ENCODE data around the gene ZYG11B.
"Not testable (repeated sequence)": the region's sequence is repeated elsewhere in the genome, so short reads cannot be mapped to it uniquely, and the experiment has no call there.

The ZYG11B gene

DNA sequence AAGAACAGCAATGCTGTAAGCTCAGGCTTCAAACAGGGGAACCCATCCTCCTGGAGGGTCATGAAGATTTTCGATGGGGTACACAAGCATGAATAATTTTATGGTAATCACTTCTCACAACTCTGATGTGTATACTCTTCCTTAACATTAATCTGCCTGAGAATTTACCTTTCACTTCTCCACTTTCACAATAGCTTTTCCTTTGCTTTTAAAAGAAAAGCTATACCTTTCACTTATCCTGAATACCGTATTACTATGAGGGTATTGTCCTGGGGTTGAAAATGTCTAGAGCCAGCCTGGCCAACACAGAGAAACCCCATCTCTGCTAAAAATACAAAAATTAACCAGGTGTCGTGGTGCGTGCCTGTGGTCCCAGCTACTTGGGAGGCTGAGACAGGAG lies 12.7 kb upstream of the ZYG11B start:
- Histone ChIP-seq H3K27ac (ENCODE audit: low read depth, low read length) (no peak overlapping the region), H3K9ac (ENCODE audit: low read length) (no peak overlapping the region), H3K4ac (ENCODE audit: low read depth, low read length) (no peak overlapping the region), H2BK5ac (ENCODE audit: low read length) (no peak overlapping the region), H3K79me2 (ENCODE audit: control insufficient read depth, insufficient read depth, low read length) (no peaks in the 10 kb centered on the region), H4K8ac (ENCODE audit: low read depth, low read length) (no peak overlapping the region), H4K5ac (ENCODE audit: low read length) (no peak overlapping the region), H3K4me2 (ENCODE audit: low read length) (no peak overlapping the region), H3K27me3 (ENCODE audit: insufficient read depth, low read length, poor library complexity) (no peaks in the 10 kb centered on the region), H3K18ac (ENCODE audit: low read length) (no peak overlapping the region), H3K79me1 (ENCODE audit: low read length) (no peaks in the 10 kb centered on the region), H2BK15ac (replicated peaks; ENCODE audit: low read depth) (no peak overlapping the region), H3K4me1 (ENCODE audit: control insufficient read depth, low read depth, low read length) (no peaks in the 10 kb centered on the region), H3K56ac (ENCODE audit: low read length) (no peak overlapping the region), H3K4me3 (ENCODE audit: low read length) (no peak overlapping the region), H3K23ac (ENCODE audit: low read length) (no peak overlapping the region), H2BK120ac (ENCODE audit: low read depth, low read length) (no peak overlapping the region), H2AK5ac (ENCODE audit: low read length) (no peak overlapping the region), H3K36me3 (ENCODE audit: control insufficient read depth, insufficient read depth, low read length) (no peaks in the 10 kb centered on the region)
- no CpG with 5 or more reads among the region's 4 CpGs for WGBS (ENCODE audit: extremely low coverage, insufficient coverage, low lambda C conversion rate)
- DNase-seq = no peak

DNA sequence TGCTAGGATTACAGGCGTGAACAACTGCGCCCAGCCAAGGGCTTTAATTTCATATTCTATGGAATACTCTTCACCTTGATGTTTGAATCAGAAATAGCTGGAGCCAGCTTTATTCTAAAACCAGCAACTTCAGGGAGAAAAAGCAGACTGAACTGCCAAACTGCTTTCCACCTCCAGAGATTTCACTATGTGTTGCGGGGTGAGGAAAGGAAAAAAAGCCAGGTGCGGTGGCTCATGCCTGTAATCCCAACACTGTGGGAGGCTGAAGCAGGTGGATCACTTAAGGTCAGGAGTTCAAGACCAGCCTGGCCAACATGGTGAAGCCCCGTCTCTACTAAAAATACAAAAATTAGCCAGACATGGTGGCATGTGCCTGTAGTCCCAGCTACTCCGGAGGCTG lies 11.0 kb upstream of the ZYG11B start:
- H3K27ac ChIP-seq (ENCODE audit: low read depth, low read length); H3K4ac ChIP-seq (ENCODE audit: low read depth, low read length): not testable (repeated sequence)

DNA sequence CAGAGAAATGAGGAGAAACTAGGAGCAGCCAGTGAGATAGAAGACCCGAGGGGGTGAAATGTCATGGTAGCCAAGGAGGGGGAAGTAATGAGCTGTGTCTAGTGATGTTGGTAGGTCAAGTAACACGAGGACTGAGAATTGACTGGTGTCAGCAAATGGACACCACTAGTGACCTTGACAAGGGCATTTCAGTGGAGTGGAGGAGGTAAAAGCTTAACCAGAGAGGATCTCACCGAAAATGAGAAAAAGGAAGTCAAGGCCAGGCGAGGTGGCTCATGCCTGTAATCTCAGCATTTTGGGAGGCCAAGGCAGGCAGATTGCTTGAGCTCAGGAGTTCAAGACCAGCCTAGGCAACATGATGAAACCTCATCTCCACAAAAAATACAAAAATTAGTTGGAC lies 3.0 kb upstream of the ZYG11B start:
- no peak overlapping the region for H3K9ac ChIP-seq (ENCODE audit: low read length)
- H3K79me2 ChIP-seq (ENCODE audit: control insufficient read depth, insufficient read depth, low read length) = peaks cover 6% of the 10 kb centered on the region
- H3K4ac ChIP-seq (ENCODE audit: low read depth, low read length) = no peak overlapping the region
- H3K56ac ChIP-seq (ENCODE audit: low read length) = no peak overlapping the region
- H3K4me3 ChIP-seq (ENCODE audit: low read length) = no peak overlapping the region
- no peak overlapping the region for H2BK120ac ChIP-seq (ENCODE audit: low read depth, low read length)
- no peak overlapping the region for H4K5ac ChIP-seq (ENCODE audit: low read length)
- H2BK5ac ChIP-seq (ENCODE audit: low read length) = no peak overlapping the region
- H3K18ac ChIP-seq (ENCODE audit: low read length) = no peak overlapping the region
- H3K4me2 ChIP-seq (ENCODE audit: low read length) = no peak overlapping the region
- H3K23ac ChIP-seq (ENCODE audit: low read length) = no peak overlapping the region
- H3K36me3 ChIP-seq (ENCODE audit: control insufficient read depth, insufficient read depth, low read length) = no peaks in the 10 kb centered on the region
- H4K8ac ChIP-seq (ENCODE audit: low read depth, low read length) = no peak overlapping the region
- no peak overlapping the region for H3K27ac ChIP-seq (ENCODE audit: low read depth, low read length)
- DNase-seq = no peak
- H3K4me1 ChIP-seq (ENCODE audit: control insufficient read depth, low read depth, low read length) = no peaks in the 10 kb centered on the region
- H3K79me1 ChIP-seq (ENCODE audit: low read length) = peaks cover 7% of the 10 kb centered on the region
- no CpG with 5 or more reads among the region's 4 CpGs for WGBS (ENCODE audit: extremely low coverage, insufficient coverage, low lambda C conversion rate)
- H2BK15ac ChIP-seq (replicated peaks; ENCODE audit: low read depth) = no peak overlapping the region
- H3K27me3 ChIP-seq (ENCODE audit: insufficient read depth, low read length, poor library complexity) = no peaks in the 10 kb centered on the region
- no peak overlapping the region for H2AK5ac ChIP-seq (ENCODE audit: low read length)

More for the DNA sequence above, 11.0 kb upstream of the ZYG11B start:
- H2AK5ac ChIP-seq (ENCODE audit: low read length); H3K27me3 ChIP-seq (ENCODE audit: insufficient read depth, low read length, poor library complexity); H3K18ac ChIP-seq (ENCODE audit: low read length); H3K56ac ChIP-seq (ENCODE audit: low read length); H4K8ac ChIP-seq (ENCODE audit: low read depth, low read length); H2BK15ac ChIP-seq (replicated peaks; ENCODE audit: low read depth); DNase-seq; H3K4me2 ChIP-seq (ENCODE audit: low read length); H3K4me3 ChIP-seq (ENCODE audit: low read length); H3K9ac ChIP-seq (ENCODE audit: low read length); H3K36me3 ChIP-seq (ENCODE audit: control insufficient read depth, insufficient read depth, low read length); H3K4me1 ChIP-seq (ENCODE audit: control insufficient read depth, low read depth, low read length); H2BK5ac ChIP-seq (ENCODE audit: low read length); H4K5ac ChIP-seq (ENCODE audit: low read length); H3K79me2 ChIP-seq (ENCODE audit: control insufficient read depth, insufficient read depth, low read length); H2BK120ac ChIP-seq (ENCODE audit: low read depth, low read length); H3K79me1 ChIP-seq (ENCODE audit: low read length); H3K23ac ChIP-seq (ENCODE audit: low read length): not testable (repeated sequence)
- WGBS (ENCODE audit: extremely low coverage, insufficient coverage, low lambda C conversion rate) = no CpG with 5 or more reads among the region's 6 CpGs

DNA sequence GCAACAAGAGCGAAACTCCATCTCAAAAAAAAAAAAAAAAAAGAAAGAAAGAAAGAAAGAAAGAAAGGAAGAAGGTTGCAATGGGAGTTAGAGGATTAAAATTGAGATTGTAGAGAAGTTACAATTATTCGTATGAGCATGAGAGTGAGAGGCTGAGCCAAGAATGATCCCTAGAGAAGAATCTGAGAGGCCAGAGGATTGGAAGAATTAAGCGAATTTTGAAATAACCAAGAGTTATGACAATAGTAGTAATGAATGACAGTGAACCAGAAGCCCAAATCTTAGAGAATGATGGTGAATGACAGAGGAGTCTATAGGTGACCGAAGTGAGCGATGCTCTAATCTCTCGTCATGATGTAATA lies 369 bp upstream of the ZYG11B start:
- H4K5ac ChIP-seq (ENCODE audit: low read length) = peak overlapping the region; percentile 81
- 100% methylated on average over 1 of the region's 6 CpGs for WGBS (ENCODE audit: extremely low coverage, insufficient coverage, low lambda C conversion rate)
- peak overlapping the region; percentile 54 for H3K56ac ChIP-seq (ENCODE audit: low read length)
- no peak overlapping the region for H3K4ac ChIP-seq (ENCODE audit: low read depth, low read length)
- peak overlapping the region; percentile 49 for H3K9ac ChIP-seq (ENCODE audit: low read length)
- H2AK5ac ChIP-seq (ENCODE audit: low read length) = no peak overlapping the region
- H2BK5ac ChIP-seq (ENCODE audit: low read length) = no peak overlapping the region
- H3K4me3 ChIP-seq (ENCODE audit: low read length) = no peak overlapping the region
- no peak overlapping the region for H4K8ac ChIP-seq (ENCODE audit: low read depth, low read length)
- peak overlapping the region; percentile 18 for H3K4me2 ChIP-seq (ENCODE audit: low read length)
- H3K27me3 ChIP-seq (ENCODE audit: insufficient read depth, low read length, poor library complexity) = no peaks in the 10 kb centered on the region
- no peak overlapping the region for H3K27ac ChIP-seq (ENCODE audit: low read depth, low read length)
- no peak overlapping the region for H3K23ac ChIP-seq (ENCODE audit: low read length)
- no peaks in the 10 kb centered on the region for H3K4me1 ChIP-seq (ENCODE audit: control insufficient read depth, low read depth, low read length)
- no peaks in the 10 kb centered on the region for H3K36me3 ChIP-seq (ENCODE audit: control insufficient read depth, insufficient read depth, low read length)
- peaks cover 7% of the 10 kb centered on the region for H3K79me2 ChIP-seq (ENCODE audit: control insufficient read depth, insufficient read depth, low read length)
- H2BK120ac ChIP-seq (ENCODE audit: low read depth, low read length) = no peak overlapping the region
- peaks cover 10% of the 10 kb centered on the region for H3K79me1 ChIP-seq (ENCODE audit: low read length)
- H3K18ac ChIP-seq (ENCODE audit: low read length) = no peak overlapping the region
- no peak overlapping the region for H2BK15ac ChIP-seq (replicated peaks; ENCODE audit: low read depth)
- no peak for DNase-seq

DNA sequence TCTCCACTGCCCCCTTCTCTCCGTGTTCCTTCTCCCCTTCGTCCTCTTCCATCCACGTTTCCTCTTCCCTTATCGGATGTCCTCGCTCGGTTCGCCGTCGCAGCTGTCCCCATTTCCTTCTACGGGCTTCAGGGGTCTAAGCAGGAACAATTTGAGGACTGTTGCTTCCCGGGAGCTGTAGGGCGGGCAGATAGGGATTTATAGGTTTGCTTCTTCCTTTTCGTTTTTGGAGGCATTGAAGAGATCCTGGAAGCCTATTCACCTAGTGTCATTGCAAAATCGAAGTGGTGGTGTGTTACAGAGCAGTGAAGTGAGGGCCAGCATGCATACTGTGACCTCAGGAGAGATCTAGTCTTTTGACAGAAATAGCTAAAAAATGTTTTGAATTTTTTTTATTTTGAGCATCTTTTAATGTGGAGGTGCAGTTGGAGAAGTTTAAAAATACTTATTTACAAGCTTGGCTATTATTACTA lies 897 bp downstream of the ZYG11B start:
- H3K4ac ChIP-seq (ENCODE audit: low read depth, low read length) = no peak overlapping the region
- WGBS (ENCODE audit: extremely low coverage, insufficient coverage, low lambda C conversion rate) = no CpG with 5 or more reads among the region's 14 CpGs
- no peak overlapping the region for H2BK5ac ChIP-seq (ENCODE audit: low read length)
- H3K27ac ChIP-seq (ENCODE audit: low read depth, low read length) = no peak overlapping the region
- no peaks in the 10 kb centered on the region for H3K4me1 ChIP-seq (ENCODE audit: control insufficient read depth, low read depth, low read length)
- peak overlapping the region; percentile 95 for H3K9ac ChIP-seq (ENCODE audit: low read length)
- no peak overlapping the region for H2AK5ac ChIP-seq (ENCODE audit: low read length)
- H3K18ac ChIP-seq (ENCODE audit: low read length) = no peak overlapping the region
- H3K4me3 ChIP-seq (ENCODE audit: low read length) = peak overlapping the region; percentile 97
- peak overlapping the region; percentile 99 for H3K4me2 ChIP-seq (ENCODE audit: low read length)
- no peaks in the 10 kb centered on the region for H3K27me3 ChIP-seq (ENCODE audit: insufficient read depth, low read length, poor library complexity)
- H2BK120ac ChIP-seq (ENCODE audit: low read depth, low read length) = no peak overlapping the region
- H2BK15ac ChIP-seq (replicated peaks; ENCODE audit: low read depth) = no peak overlapping the region
- peak; percentile 33 for DNase-seq
- no peak overlapping the region for H4K5ac ChIP-seq (ENCODE audit: low read length)
- H3K56ac ChIP-seq (ENCODE audit: low read length) = peak overlapping the region; percentile 95
- peaks cover 7% of the 10 kb centered on the region for H3K79me2 ChIP-seq (ENCODE audit: control insufficient read depth, insufficient read depth, low read length)
- H3K79me1 ChIP-seq (ENCODE audit: low read length) = peaks cover 10% of the 10 kb centered on the region
- H3K23ac ChIP-seq (ENCODE audit: low read length) = no peak overlapping the region
- H3K36me3 ChIP-seq (ENCODE audit: control insufficient read depth, insufficient read depth, low read length) = no peaks in the 10 kb centered on the region
- no peak overlapping the region for H4K8ac ChIP-seq (ENCODE audit: low read depth, low read length)

DNA sequence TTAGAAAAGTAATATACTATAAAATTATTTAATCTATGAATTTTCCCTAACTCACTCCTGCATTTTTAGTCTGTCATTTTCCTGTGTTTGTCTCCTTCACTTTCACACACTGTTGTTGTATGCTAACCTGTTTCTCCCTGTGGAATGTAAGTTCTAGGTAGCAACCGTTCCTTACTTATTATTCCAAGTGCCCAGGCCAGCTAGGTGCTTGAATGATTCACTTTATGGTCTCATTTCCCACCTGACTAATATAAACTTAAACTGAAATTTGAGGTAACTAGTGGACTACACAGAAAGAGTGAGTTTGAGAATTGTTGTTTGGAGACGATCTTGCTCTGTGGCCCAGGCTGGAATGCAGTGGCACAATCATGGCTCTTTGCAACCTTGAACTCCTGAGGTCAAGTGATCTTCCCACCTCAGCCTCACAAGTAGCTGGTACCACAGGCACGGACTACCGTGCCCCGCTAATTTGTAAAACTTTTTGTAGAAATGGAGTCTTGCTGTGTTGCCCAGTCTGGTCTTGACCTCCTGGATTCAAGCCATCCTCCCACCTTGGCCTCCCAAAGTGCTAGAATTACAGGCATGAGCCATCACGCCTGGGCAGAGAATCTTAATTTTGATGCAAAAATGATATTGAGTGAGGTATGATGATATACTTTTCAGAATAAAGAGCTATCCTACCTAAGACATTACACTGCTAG lies 1.9 kb downstream of the ZYG11B start:
- H3K36me3 ChIP-seq (ENCODE audit: control insufficient read depth, insufficient read depth, low read length) = no peaks in the 10 kb centered on the region
- H3K27me3 ChIP-seq (ENCODE audit: insufficient read depth, low read length, poor library complexity) = no peaks in the 10 kb centered on the region
- H4K8ac ChIP-seq (ENCODE audit: low read depth, low read length) = no peak overlapping the region
- no peak overlapping the region for H3K18ac ChIP-seq (ENCODE audit: low read length)
- no CpG with 5 or more reads among the region's 6 CpGs for WGBS (ENCODE audit: extremely low coverage, insufficient coverage, low lambda C conversion rate)
- no peak overlapping the region for H4K5ac ChIP-seq (ENCODE audit: low read length)
- H3K56ac ChIP-seq (ENCODE audit: low read length) = no peak overlapping the region
- peaks cover 7% of the 10 kb centered on the region for H3K79me2 ChIP-seq (ENCODE audit: control insufficient read depth, insufficient read depth, low read length)
- H3K9ac ChIP-seq (ENCODE audit: low read length) = no peak overlapping the region
- no peak for DNase-seq
- H3K4ac ChIP-seq (ENCODE audit: low read depth, low read length) = no peak overlapping the region
- no peak overlapping the region for H2BK15ac ChIP-seq (replicated peaks; ENCODE audit: low read depth)
- H2BK5ac ChIP-seq (ENCODE audit: low read length) = no peak overlapping the region
- no peak overlapping the region for H3K23ac ChIP-seq (ENCODE audit: low read length)
- no peaks in the 10 kb centered on the region for H3K4me1 ChIP-seq (ENCODE audit: control insufficient read depth, low read depth, low read length)
- H2AK5ac ChIP-seq (ENCODE audit: low read length) = no peak overlapping the region
- no peak overlapping the region for H2BK120ac ChIP-seq (ENCODE audit: low read depth, low read length)
- H3K27ac ChIP-seq (ENCODE audit: low read depth, low read length) = no peak overlapping the region
- no peak overlapping the region for H3K4me2 ChIP-seq (ENCODE audit: low read length)
- no peak overlapping the region for H3K4me3 ChIP-seq (ENCODE audit: low read length)
- H3K79me1 ChIP-seq (ENCODE audit: low read length) = peaks cover 10% of the 10 kb centered on the region

Data from mesendoderm (in vitro differentiated cells).